Measurements from ENCODE around the gene SLC2A4. TPM values are rescaled to one million over a fixed set of nuclear protein-coding genes. Genes with fewer than 3 reads are reported as not detected.
A peak's percentile ranks its signal among the peaks of the same experiment; 100 is the strongest.

Gene SLC2A4
- total RNA-seq, 1 donor from 2014 or later: 119 TPM

DNA sequence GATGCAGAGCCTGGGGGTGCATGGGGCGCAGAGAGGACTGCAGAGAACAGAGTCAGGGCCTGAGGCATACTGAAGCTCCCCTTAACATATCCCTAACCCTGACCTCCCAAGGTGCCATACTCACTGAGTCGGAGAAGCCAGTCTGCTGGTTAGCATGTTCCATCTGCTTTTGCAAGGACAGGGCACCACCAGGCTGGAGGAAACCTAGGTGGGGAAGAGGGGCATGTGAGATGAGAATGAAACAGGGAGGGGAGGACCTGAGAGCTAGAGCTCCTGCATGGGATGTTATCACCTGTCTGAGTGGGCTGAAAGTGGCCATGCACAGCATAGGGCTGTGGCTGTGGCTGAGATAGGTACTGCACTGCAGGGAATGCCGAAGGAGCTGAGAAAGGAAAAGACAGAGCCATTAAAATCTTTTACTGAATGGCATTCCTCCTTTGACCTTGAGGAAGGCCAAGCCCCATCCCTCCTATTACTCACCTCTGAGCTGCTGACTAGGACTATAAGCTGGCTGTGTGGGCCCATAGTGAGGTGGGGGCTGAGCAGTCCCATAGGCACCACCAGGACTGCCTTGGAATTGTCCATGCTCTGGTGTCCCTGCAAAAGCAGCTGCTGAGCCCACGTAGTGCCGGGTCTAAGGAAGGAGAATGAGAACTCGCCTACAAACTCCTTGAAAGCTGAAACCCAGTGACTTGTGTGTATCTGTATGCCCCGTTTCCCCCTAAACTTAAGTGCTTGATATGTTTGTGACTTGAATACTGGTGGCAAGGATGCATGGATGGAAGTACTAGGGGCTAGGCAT lies 31.8 kb downstream of the SLC2A4 start:
- no peak for DNase-seq (ENCODE audit: missing footprints)
- intact Hi-C loops (cut with DNase I): no loop called here
- ATAC-seq: no peak

DNA sequence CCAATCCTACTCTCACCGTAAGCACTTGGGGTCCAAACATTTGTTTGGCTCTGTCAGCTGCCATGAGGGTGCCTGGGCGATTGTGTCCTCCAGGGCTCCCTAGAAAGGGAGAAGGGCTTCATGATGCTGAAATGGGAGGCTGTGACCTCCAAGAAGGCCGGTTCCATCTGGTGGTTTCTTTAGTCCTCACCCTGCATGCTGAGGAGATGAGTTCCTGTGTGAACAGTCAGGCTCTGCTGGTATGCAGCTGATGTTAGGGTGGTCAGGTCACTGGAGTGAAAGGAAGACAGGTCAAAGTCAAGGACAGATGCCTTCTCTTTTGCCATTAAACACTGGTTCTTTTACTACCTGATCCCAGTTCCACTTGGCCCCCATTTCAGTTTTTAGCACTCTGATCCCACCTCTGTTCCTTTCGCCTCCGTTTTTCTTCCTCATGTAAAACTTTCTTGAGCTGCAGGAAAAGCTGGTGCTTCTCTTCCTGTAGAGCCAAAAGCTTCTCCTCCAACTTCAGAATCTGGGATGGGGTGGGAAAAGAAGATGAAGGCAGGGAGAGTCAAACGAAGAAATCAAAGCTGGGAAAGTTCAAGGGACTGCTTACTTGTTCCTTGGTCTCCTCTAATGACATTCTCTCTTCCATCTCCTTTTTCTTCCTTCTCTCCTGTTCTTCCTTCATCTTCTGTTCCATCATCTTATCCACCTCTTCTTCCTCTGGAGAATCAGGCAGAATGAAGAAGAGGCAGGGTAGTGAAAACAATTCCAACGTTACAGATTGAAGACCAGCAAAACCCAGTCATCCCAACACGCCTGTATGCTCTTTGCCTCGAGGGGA lies 32.6 kb downstream of the SLC2A4 start:
- intact Hi-C loops (cut with DNase I): no loop called here
- no peak for DNase-seq (ENCODE audit: missing footprints)
- ATAC-seq: no peak

DNA sequence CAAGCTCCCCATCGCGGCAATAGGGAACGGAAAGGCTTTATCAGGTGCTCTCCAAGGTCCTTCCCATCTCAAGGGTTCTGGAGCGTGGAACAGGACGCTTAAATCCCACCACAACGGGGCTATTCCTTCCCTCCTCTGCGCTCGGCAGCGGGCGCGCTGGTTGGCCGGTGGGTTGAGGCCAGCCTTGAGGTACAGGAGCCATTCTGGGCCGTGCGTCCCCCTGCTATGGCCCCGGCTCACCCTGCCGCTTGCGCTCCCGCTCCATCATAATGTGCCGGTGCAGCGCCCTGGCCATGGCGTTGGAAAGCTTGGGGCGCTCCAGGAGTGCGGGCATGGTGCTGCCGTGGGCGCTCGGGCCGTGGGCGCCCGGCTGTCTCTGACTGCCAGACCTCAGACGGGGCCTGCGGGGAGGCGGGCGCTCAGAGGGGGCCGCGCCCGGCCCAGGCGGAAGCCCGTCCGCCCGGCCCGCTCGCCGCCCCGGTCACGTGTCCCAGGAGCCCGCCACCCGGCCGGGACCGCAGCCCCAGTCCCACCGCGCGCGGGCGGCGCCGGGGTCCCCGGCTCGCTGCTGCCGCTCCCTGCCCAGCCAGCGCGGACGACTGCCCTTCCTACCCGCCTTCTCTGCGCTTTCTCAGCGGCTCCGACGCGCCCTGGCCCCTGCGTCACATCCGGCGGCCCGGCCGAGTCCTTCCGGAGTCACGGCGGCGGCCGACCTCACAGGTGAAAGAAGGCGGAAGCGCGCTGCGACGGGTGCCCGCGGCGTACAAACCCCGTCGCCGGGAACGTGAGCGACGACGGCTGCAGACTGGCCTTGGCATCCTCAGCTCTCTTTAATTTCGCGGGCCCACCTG lies 33.4 kb downstream of the SLC2A4 start, which contains the start of gene GPS2:
GPS2 (minus strand) TSS at position 642 of the 851 bp plus-strand sequence; CDS start at position 334, 308 bp downstream.
- intact Hi-C loops (cut with DNase I): loop anchor here (1.0 to 5.0 kb wide), 2 partner anchors 14 to 77 kb away; partner anchors contain the start of genes NEURL4 and PLSCR3
- ATAC-seq (peak; percentile 86), DNase-seq (ENCODE audit: missing footprints) (peak; percentile 98)

DNA sequence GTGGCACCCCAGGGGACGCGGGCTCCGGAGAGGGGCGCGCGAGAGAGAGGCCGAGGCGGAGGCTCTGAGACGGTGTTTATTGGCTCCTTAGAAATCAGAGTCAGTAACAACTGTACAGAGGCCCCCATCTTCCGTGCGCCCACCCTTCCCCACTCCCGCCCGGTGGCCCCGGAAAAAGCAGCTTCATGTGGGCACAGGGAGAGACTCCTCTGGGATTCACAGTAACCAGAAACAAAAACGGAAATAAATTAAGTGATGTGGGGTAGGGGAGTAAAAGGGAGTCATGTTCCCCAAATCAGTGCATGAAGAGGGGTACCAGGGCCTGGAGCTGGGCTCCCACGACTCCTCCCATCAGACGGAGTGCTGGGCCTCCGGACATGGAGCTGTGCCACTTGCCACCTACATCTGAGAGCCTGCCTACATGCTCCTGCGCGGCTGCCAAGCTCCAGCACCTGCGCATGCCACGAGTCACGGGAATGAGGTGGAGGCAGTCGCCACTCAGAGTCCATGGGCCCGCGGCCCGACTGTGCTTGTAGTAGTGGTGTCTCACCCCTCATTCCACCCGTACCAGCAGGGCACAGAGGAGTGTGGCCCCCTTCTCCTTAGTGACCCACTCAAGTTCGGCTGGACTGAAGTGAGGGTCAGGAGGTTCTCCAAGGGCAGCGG lies 34.2 kb downstream of the SLC2A4 start:
- DNase-seq (ENCODE audit: missing footprints) (no peak), ATAC-seq (no peak)
- intact Hi-C loops (cut with DNase I): loop anchor here (1.0 to 5.0 kb wide), 2 partner anchors 14 to 77 kb away; partner anchors contain the start of genes NEURL4 and PLSCR3

- ATAC-seq (no peak), DNase-seq (ENCODE audit: missing footprints) (no peak)
- intact Hi-C loops (cut with DNase I): loop anchor here (5.0 kb wide), 1 partner anchor 75 kb away; the partner anchor contains the start of gene PLSCR3
These were observed 35.8 kb downstream of the SLC2A4 start for GRCh38 chr17:7317161-7317803.

DNA sequence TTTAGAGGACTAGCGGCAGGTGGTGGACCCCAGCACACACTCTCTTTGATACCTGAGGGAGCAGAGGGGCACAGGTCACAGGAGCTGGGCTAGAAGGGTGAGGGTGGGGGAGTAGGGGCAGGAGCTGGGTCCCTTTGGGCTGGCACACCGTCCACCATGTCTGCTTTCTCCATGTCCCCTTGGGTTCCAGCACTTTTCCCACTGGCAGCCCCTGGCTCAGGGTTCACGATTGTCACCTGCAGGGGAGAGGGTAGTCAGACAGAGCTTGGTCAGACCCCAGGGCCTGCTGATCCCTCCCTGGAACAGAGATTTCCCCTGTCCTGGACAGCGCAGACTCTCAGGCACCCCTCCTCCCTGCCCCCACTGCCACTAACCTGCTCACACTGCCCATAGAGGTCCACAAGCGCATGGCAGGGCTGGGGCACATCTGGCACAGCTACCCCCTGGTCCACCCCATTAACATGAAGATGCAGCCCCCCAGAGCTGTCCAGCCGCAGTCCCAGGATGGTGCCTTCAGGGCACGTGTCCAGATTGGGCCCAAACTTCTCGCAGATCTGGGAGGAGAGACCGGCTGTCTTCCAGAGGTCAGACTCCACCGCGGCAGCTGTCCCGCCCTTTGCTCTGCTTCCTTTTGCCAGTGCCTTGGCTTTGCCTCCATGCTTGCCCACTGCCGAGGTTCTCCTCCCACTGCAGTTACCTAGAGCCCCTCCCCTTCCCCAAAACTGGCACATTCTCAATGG lies 36.8 kb downstream of the SLC2A4 start:
- intact Hi-C loops (cut with DNase I): loop anchor here (5.0 kb wide), 1 partner anchor 74 kb away; the partner anchor contains the start of gene PLSCR3
- no peak for ATAC-seq
- DNase-seq (ENCODE audit: missing footprints): no peak

DNA sequence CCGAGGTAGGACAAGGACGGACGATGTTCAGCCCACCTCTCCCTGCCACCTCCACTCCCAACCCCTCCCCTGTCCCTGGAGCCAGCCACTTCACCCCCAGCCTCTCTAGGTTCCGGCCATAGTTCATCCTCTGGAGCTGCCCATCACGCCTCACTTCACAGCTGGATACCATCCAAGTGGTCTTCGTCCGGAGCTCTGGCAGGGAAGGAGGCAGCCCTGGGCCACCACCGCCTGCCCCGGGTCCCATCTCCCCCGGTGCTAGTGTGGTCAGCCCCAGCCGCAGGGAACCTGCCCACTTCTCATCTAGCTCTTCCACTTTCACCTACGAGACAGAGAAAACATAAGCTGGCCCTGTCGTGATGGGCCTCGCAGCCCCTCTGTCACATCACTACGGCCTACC lies 39.9 kb downstream of the SLC2A4 start:
- ATAC-seq: no peak
- intact Hi-C loops (cut with DNase I): loop anchor here (10.0 kb wide), 1 partner anchor 263 kb away; the partner anchor contains the start of gene MPDU1
- peak; percentile 33 for DNase-seq (ENCODE audit: missing footprints)

GRCh38 chr17:7322520-7323194 lies 41.1 kb downstream of the SLC2A4 start:
- DNase-seq (ENCODE audit: missing footprints) (peak; percentile 27), ATAC-seq (no peak)
- intact Hi-C loops (cut with DNase I): loop anchor here (10.0 kb wide), 1 partner anchor 262 kb away; the partner anchor contains the start of gene MPDU1

DNA sequence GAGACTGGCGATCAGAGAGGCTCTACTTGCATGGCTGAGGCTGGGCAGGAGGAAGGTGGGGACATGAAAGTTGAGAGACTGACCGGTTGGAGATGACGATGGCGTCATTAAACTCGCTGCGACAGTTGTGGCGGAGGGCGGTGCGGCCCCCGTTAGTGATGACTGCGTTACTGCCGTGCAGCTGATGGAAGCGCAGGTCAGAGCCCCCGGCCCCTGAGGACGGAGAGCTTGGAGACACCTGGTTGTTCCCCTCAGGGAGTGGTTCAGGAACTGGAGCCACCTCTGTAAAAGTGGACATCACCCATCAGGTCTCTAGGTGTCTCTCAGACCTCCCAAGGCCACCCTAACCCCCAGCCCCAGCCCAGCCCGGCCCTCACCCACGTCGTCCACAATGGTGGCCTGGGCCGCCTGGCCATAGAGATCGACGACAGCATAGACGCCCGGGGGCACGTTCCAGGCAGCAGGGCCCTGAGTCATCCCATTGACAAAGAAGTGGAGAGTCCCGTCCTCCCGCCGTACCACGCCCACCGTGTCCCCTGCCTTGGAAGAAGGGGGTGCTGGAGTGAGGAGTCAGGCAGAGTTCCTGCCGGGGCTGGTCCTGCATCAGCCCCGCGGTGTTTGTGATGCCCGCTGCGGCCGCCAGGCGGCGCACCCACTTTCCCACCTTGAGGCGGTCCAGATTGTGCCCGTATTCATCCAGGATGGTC lies 42.4 kb downstream of the SLC2A4 start:
- intact Hi-C loops (cut with DNase I): loop anchor here (10.0 kb wide), 1 partner anchor 261 kb away; the partner anchor contains the start of gene MPDU1
- DNase-seq (ENCODE audit: missing footprints) (peak; percentile 78), ATAC-seq (no peak)

DNA sequence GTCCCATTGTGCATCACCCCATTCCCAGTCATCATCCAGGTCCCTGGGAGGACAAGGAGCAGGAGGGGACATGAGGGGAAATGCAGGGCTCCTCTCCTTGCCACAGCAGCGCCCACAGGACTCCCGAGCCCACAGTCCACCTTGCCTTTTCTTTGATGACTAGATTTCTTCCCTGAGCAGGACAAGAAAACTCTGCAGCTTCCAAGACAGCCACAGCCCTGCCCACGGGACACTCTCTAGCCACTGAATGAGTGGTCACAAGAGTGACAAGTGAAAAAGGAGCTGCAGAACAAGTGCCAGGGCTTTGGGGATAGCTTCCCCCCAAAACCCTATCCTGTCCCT lies 42.9 kb downstream of the SLC2A4 start:
- no peak for DNase-seq (ENCODE audit: missing footprints)
- no peak for ATAC-seq
- intact Hi-C loops (cut with DNase I): loop anchor here (10.0 kb wide), 1 partner anchor 260 kb away; the partner anchor contains the start of gene MPDU1

DNA sequence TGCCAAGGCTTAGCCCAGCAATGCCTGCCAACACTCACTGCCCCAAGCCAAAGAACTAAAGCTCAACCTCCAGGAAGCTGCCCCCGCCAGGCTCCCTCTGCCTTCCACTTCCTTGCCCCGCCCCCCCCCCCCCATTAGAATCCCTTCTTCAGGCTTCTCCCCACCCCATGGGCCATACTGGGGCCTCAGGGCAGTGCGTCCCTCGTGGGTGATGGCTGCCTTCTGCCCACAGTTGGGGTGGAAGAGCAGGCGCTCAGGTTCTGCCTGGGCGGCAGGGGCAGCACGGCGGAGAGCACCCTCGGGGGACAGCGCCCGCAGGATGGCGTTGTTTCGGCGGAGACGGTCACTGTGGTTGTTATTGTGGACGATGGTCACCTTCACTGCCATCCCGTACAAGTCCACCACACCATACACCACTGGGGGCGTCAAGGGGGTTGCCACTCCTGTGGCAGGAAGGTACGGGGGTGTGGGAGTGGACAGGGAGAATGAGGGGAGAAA lies 43.6 kb downstream of the SLC2A4 start:
- intact Hi-C loops (cut with DNase I): loop anchor here (10.0 kb wide), 1 partner anchor 260 kb away; the partner anchor contains the start of gene MPDU1
- DNase-seq (ENCODE audit: missing footprints): no peak
- ATAC-seq: no peak

DNA sequence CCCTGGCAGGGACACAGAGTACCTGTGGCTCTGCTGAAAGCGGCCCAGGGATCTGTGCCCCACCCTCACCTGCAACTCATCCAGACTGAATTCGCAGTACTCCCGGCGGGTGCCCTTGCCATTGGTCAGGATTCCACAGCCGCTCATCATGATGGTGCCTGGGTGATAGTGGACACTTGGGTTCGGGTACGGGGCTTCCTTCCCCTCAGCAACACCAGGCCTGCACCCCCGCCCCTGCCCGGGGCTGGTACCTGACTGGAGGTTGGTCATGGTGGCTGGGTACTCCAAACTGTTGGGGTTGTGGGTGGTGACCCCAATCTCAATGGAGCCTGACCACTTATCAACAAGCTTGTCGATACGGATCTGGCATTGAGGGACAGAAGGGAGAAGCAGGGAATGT lies 44.7 kb downstream of the SLC2A4 start:
- peak; percentile 47 for DNase-seq (ENCODE audit: missing footprints)
- intact Hi-C loops (cut with DNase I): loop anchor here (10.0 kb wide), 1 partner anchor 259 kb away; the partner anchor contains the start of gene MPDU1
- no peak for ATAC-seq

GRCh38 chr17:7327056-7327455 lies 45.5 kb downstream of the SLC2A4 start:
- intact Hi-C loops (cut with DNase I): loop anchor here (10.0 kb wide), 1 partner anchor 258 kb away; the partner anchor contains the start of gene MPDU1
- no peak for DNase-seq (ENCODE audit: missing footprints)

GRCh38 chr17:7327501-7327900 lies 46.0 kb downstream of the SLC2A4 start:
- no peak for DNase-seq (ENCODE audit: missing footprints)
- intact Hi-C loops (cut with DNase I): loop anchor here (10.0 kb wide), 1 partner anchor 257 kb away; the partner anchor contains the start of gene MPDU1

More at GRCh38 chr17:7327056-7327455, 45.5 kb downstream of the SLC2A4 start:
- ATAC-seq: no peak

GRCh38 chr17:7328009-7328408 lies 46.5 kb downstream of the SLC2A4 start:
- intact Hi-C loops (cut with DNase I): loop anchor here (10.0 kb wide), 1 partner anchor 257 kb away; the partner anchor contains the start of gene MPDU1
- DNase-seq (ENCODE audit: missing footprints): no peak
- no peak for ATAC-seq

More at GRCh38 chr17:7327501-7327900, 46.0 kb downstream of the SLC2A4 start:
- ATAC-seq: no peak

Measured in Right ventricle myocardium inferior (tissue), 1 donor.